Spleen (tissue), 7 donors: Measurements from ENCODE around the gene PSME1.

Source experiments
- CTCF ChIP-seq, 11 experiments: fragments of 200-600 bp in 7 of 11; fragments of 450-650 bp in 4 of 11; sonication (generic) in 4 of 11; IDR thresholded peaks in 8 of 11; conservative IDR thresholded peaks in 3 of 11; 1 replicate in 7 of 11; 2 replicates in 4 of 11; pipeline versions ENCODE4 v1.4.0 to v1.8.0; 2016 to 2021; ENCODE audit warnings: antibody characterized with exemption in 11 of 11, inconsistent platforms in 4 of 11, mild to moderate bottlenecking in 1 of 11
- POLR2A ChIP-seq, 3 donors: fragments of 450-650 bp; IDR thresholded peaks; one replicate each; pipeline ENCODE4 v1.5.1; 2017; ENCODE audit warnings: antibody characterized with exemption in 3 of 3, mild to moderate bottlenecking in 1 of 3
- POLR2AphosphoS5 ChIP-seq, 3 donors: sonication (generic); formaldehyde crosslinking; IDR thresholded peaks; one replicate each; pipeline ENCODE4 v1.5.1; 2017; ENCODE audit warnings: antibody characterized with exemption in 3 of 3
- donor health status: DM: no; HTN: no; CAD: no; lungs with moderate emphysema.
- donor health status: DM: no; HTN: no; CAD: no.
- donor health status: DM: no; HTN: no; CAD: no.

GRCh38 chr14:24113801-24114531 is 22.0 kb upstream of the PSME1 start:
- no peak for TF ChIP-seq CTCF (IDR thresholded peaks at IDR 0.05 in 8 of 11, conservative IDR thresholded peaks at IDR 0.05 in 3 of 11)
- TF ChIP-seq POLR2A (IDR thresholded peaks at IDR 0.05): peak in 1 of 3 donors; percentile 82
- TF ChIP-seq POLR2AphosphoS5 (IDR thresholded peaks at IDR 0.05): peak; percentile 64 to 94 (median 85)
